Activated B cell treated with CpG ODN at 0.5 μM for 24 hours (primary cell): ENCODE measurements around the gene SPP1. TPM values are rescaled to one million over a fixed set of nuclear protein-coding genes. Genes with fewer than 3 reads are reported as not detected.

Experiments used
- ATAC-seq: fragments of 200-7000 bp; cut with Tn5 transposase; one replicate; pipeline ENCODE4 v1.10.0; 2021; ENCODE audit warnings: low read depth, mild to moderate bottlenecking, moderate library complexity
- CTCF ChIA-PET: fragments of 350-600 bp; sonication (Branson Sonifier 250); formaldehyde crosslinking; loops from one replicate; lab custom pipeline; 2021; ENCODE audit warnings: antibody characterized with exemption; lab: Charles Lee
- POLR2A ChIA-PET: fragments of 350-600 bp; sonication (Branson Sonifier 250); formaldehyde crosslinking; loops from one replicate; lab custom pipeline; 2021; ENCODE audit warnings: antibody characterized with exemption; lab: Charles Lee
- DNase-seq: peaks from one replicate; pipeline ENCODE4 v3.0.0; 2022
- H3K27ac Mint-ChIP-seq: one replicate; pipeline ENCODE4 v1.8.0; 2020; ENCODE audit warnings: mixed read lengths
- H3K27me3 Mint-ChIP-seq: one replicate; pipeline ENCODE4 v1.8.0; 2021; ENCODE audit warnings: mixed read lengths
- H3K36me3 Mint-ChIP-seq: one replicate; pipeline ENCODE4 v1.8.0; 2021; ENCODE audit warnings: low read depth, mixed read lengths
- H3K4me1 Mint-ChIP-seq: one replicate; pipeline ENCODE4 v1.8.0; 2021; ENCODE audit warnings: mixed read lengths
- H3K4me3 Mint-ChIP-seq: one replicate; pipeline ENCODE4 v1.8.0; 2020; ENCODE audit warnings: mild to moderate bottlenecking, mixed read lengths
- H3K9me3 Mint-ChIP-seq: one replicate; pipeline ENCODE4 v1.8.0; 2020; ENCODE audit warnings: mixed read lengths
- intact Hi-C: fragments of 100-400 bp; cut with micrococcal nuclease; formaldehyde crosslinking; loops from one replicate; pipeline ENCODE4 v1.15.1; 2024
- total RNA-seq: library from RNA; stranded (reverse); gene quantifications from 2 replicates; pipeline ENCODE4 v1.2.3, GENCODE V29; 2022
- TF ChIP-seq, protein P1 (sequence below): fragments of 200-600 bp; IDR thresholded peaks from one replicate; pipeline ENCODE4 v1.8.0; 2022; ENCODE audit warnings: antibody characterized with exemption, mild to moderate bottlenecking

SPP1 gene
- total RNA-seq, 1 donor from 2014 or later: not detected

DNA sequence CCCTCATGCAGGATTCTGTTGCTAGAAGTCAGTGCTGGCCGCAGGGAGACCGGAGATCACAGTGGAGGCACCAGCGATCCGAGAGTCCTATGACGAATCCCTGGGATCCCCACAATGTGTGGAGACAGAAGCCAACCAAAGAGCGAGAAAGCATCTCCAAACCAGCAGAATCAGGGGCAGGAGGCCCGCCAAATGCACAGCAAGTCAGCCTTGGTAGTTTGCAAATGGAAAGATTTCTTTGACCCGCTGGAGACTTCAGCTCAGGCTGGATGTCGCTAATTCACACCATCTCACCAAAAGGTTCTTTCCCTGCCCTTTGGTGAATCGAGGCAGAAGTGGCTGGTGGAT, 31.4 kb downstream of the SPP1 start:
- Mint-ChIP-seq H3K36me3 (no peaks in the 10 kb centered on the region), H3K27ac (peak overlapping the region; percentile 13), H3K4me1 (peaks cover 22% of the 10 kb centered on the region), H3K4me3 (peak overlapping the region; percentile 81), H3K9me3 (no peaks in the 10 kb centered on the region), H3K27me3 (peaks cover 3% of the 10 kb centered on the region)
- ChIA-PET CTCF (no interaction called here), POLR2A (no interaction called here)
- no peak for DNase-seq
- TF ChIP-seq, protein P1, sequence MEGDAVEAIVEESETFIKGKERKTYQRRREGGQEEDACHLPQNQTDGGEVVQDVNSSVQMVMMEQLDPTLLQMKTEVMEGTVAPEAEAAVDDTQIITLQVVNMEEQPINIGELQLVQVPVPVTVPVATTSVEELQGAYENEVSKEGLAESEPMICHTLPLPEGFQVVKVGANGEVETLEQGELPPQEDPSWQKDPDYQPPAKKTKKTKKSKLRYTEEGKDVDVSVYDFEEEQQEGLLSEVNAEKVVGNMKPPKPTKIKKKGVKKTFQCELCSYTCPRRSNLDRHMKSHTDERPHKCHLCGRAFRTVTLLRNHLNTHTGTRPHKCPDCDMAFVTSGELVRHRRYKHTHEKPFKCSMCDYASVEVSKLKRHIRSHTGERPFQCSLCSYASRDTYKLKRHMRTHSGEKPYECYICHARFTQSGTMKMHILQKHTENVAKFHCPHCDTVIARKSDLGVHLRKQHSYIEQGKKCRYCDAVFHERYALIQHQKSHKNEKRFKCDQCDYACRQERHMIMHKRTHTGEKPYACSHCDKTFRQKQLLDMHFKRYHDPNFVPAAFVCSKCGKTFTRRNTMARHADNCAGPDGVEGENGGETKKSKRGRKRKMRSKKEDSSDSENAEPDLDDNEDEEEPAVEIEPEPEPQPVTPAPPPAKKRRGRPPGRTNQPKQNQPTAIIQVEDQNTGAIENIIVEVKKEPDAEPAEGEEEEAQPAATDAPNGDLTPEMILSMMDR: no peak
- no peak for ATAC-seq
- intact Hi-C loops: loop anchor here (1.0 to 5.0 kb wide), 3 partner anchors 277 to 450 kb away; partner anchors contain the start of genes HERC5 and PPM1K

DNA sequence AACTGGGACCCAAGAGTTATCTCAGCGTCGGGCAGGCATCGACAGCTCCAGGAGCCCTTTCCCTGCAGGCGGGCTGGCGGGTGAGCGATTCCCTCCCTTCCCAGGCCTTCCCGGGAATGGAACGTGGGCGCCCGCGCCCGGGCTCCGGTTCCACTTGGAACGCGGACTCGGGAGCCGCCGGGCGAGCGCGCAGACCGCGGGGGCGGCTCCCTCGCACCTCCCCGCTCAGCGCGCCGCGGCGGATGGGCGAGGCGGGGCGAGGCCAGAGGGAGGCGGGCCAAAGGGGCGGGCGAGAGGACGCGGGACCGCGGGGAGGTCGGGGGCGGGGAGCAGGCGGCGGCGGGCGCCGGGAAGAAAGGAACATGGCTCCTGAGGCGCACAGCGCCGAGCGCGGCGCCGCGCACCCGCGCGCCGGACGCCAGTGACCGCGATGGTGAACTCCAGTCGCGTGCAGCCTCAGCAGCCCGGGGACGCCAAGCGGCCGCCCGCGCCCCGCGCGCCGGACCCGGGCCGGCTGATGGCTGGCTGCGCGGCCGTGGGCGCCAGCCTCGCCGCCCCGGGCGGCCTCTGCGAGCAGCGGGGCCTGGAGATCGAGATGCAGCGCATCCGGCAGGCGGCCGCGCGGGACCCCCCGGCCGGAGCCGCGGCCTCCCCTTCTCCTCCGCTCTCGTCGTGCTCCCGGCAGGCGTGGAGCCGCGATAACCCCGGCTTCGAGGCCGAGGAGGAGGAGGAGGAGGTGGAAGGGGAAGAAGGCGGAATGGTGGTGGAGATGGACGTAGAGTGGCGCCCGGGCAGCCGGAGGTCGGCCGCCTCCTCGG, 32.0 kb downstream of the SPP1 start, which contains the start of gene PKD2:
Gene PKD2, plus strand, starts transcription at position 332 of the 818 bp plus-strand sequence. Its CDS starts 99 bp downstream, at position 431.
- TF ChIP-seq, protein P1: no peak
- DNase-seq (peak; percentile 61), ATAC-seq (peak; percentile 94)
- Mint-ChIP-seq H3K4me1 (peaks cover 23% of the 10 kb centered on the region), H3K36me3 (no peaks in the 10 kb centered on the region), H3K9me3 (no peaks in the 10 kb centered on the region), H3K27me3 (peaks cover 4% of the 10 kb centered on the region), H3K4me3 (peak within 1 kb of the TSS; percentile 87), H3K27ac (peak within 1 kb of the TSS; percentile 47)
- ChIA-PET POLR2A (no interaction called here), CTCF (no interaction called here)
- intact Hi-C loops: loop anchor here (1.0 to 5.0 kb wide), 3 partner anchors 277 to 450 kb away; partner anchors contain the start of genes HERC5 and PPM1K

DNA sequence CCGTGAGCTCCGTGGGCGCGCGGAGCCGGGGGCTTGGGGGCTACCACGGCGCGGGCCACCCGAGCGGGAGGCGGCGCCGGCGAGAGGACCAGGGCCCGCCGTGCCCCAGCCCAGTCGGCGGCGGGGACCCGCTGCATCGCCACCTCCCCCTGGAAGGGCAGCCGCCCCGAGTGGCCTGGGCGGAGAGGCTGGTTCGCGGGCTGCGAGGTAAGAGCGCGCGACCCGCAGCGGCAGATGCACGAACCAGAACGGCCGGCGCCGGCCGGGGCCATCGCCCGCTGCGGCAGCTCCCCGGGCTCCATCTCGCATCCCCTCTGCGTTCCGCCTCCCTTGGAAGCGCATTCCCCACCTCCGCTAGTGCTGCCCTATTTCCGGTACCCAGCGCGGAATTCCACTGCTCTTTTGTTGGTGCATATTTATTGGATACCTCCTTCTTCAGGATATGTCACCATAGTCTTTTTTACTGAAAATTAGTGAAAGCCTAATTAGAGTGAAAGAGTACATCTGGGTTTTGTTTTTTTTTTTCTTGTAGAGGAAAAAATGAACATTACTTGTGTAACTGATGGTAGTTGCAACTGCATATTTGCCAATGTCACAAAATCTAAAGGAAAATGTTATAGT, 32.7 kb downstream of the SPP1 start:
- H3K27me3 Mint-ChIP-seq: peaks cover 4% of the 10 kb centered on the region
- no peak for DNase-seq
- intact Hi-C loops: loop anchor here (5.0 kb wide), 2 partner anchors 374 to 449 kb away; partner anchors contain the start of gene HERC5
- no peaks in the 10 kb centered on the region for H3K36me3 Mint-ChIP-seq
- no peaks in the 10 kb centered on the region for H3K9me3 Mint-ChIP-seq
- TF ChIP-seq, protein P1: no peak
- ChIA-PET CTCF (no interaction called here), POLR2A (no interaction called here)
- H3K27ac Mint-ChIP-seq: peak overlapping the region; percentile 47
- H3K4me3 Mint-ChIP-seq: peak overlapping the region; percentile 87
- H3K4me1 Mint-ChIP-seq: peaks cover 30% of the 10 kb centered on the region
- peak; percentile 10 for ATAC-seq

DNA sequence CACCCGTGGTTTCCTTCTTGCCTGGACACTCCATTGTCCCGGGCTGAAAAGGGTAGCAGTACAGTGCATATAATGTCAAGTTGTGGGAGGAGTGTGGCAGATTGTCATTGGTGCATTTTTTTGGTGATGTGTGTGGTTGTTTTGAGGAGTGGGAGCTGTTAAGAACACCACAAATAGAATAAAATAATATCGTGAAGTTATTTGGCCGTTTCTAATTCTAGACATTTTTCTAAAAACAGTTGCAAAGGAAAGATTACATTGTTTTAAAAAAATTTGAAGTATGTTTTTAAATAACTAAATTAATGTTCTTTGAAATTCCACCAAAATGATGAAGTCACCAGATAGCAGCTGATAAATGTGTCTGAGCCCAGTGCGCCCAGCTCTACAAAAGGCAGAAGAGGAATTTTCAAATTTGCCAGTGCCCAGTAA, 33.2 kb downstream of the SPP1 start:
- peak overlapping the region; percentile 47 for H3K27ac Mint-ChIP-seq
- ATAC-seq: no peak

More for the DNA sequence above, 33.2 kb downstream of the SPP1 start:
- CTCF ChIA-PET: no interaction called here
- Mint-ChIP-seq H3K36me3 (no peaks in the 10 kb centered on the region), H3K9me3 (no peaks in the 10 kb centered on the region), H3K4me3 (peak overlapping the region; percentile 87), H3K27me3 (peaks cover 4% of the 10 kb centered on the region), H3K4me1 (peaks cover 30% of the 10 kb centered on the region)
- intact Hi-C loops: loop anchor here (5.0 kb wide), 2 partner anchors 374 to 449 kb away; partner anchors contain the start of gene HERC5
- TF ChIP-seq, protein P1: no peak
- DNase-seq: no peak
- POLR2A ChIA-PET: no interaction called here
